Measurements from ENCODE around the gene MASP1.

- no peak for TF ChIP-seq CTCF (IDR thresholded peaks at IDR 0.05; ENCODE audit: low read length)
- TF ChIP-seq EZH2 (IDR thresholded peaks at IDR 0.05; ENCODE audit: borderline replicate concordance, low read length) = no peak
Observed at GRCh38 chr3:187238239-187238638, 53.3 kb downstream of the MASP1 start.
